HG03097 (cell line): ENCODE data around the gene F11.
"Not testable (repeated sequence)": the region's sequence is repeated elsewhere in the genome, so short reads cannot be mapped to it uniquely, and the experiment has no call there.

ENCODE experiments used
- ATAC-seq: cut with Tn5 transposase; IDR thresholded peaks from one replicate; pipeline ENCODE4 v1.9.1; 2021; ENCODE audit not compliant: unreplicated experiment, low FRiP score

F11 gene

DNA sequence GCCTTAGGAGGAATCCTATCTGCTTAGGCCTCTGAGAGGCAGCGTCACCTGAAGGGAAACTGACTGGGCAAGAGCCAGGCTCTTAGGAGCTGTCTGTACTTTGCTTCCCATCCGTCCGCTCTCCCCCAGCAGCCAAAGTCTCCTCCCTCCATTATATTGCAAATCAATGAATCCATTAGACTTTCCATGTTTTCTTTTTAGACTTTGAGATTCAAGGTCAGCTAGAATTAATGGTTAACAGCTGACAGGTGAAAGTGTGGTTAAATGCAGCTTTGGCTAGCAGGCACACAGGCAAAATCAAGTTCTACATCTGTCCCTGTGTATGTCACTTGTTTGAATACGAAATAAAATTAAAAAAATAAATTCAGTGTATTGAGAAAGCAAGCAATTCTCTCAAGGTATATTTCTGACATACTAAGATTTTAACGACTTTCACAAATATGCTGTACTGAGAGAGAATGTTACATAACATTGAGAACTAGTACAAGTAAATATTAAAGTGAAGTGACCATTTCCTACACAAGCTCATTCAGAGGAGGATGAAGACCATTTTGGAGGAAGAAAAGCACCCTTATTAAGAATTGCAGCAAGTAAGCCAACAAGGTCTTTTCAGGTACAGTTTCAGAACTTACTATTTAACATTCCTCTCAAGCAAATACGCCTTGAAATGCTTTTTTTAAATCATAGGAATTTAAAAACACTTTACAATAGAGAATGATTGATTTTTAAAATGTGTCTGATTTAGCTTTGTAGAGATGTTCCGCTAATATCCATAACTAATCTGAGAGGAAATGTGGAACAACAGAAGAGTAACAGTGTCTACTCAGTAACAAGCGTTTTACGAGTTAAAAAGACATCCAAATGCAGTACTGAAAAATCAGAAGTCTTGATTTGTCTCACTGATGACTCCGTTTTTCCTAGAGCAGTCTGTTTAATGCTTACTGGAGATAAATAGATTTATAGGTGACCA lies at the start of gene F11:
Gene F11 (plus strand): TSS at position 507 of the 970 bp plus-strand sequence. CDS start 948 bp downstream, outside the sequence.
- ATAC-seq, result no peak

GRCh38 chr4:186216465-186217024 lies 49.4 kb upstream of the F11 start:
- no peak for ATAC-seq

DNA sequence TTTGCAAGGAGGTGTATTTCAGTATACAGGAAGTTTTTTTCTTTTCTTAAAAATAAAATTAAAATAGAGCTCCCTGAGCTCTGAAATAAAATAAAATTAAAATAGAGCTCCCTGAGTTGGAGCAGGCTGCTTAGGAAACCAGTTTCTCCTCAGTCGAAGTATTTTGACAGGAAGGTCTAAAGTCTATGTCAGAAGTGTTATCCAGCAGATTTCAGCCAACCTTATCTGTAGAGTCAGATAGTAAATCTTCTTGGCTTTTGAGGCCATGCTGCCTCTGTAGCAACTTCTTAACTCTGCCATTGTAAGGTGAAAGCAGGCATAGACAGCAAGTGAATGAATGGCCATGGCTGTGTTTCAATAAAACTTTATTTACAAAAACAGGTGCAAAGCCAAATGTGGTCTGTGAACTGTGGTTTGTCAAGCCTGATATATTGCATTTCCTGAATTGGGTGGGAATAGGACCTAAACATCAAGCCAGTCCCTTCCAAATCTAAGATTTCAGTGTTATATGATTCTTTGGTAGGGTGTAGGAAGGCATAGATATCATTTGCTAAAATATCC lies 48.2 kb upstream of the F11 start:
- ATAC-seq, result no peak

DNA sequence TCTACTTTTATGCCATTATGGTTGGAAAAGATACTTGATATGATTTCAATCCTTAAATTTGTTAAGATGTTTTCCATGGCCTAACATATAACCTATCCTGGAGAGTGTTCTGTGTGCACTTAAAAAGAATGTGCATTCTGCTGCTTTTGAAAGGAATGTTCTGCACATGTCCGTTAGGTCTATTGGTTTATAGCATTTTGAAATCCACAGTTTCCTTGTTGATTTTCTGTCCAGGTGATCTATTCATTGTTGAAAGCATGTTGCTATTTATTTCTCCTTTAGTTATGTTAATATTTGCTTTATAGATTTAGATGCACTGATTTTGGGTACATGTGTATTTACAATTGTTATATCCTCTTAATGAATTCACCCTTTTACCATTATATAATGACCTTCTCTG lies 44.4 kb upstream of the F11 start:
- ATAC-seq, result no peak

- ATAC-seq, result no peak
These were observed 40.1 kb upstream of the F11 start for GRCh38 chr4:186225848-186226247.

GRCh38 chr4:186226521-186227189 lies 39.3 kb upstream of the F11 start:
- no peak for ATAC-seq

GRCh38 chr4:186227221-186227620 lies 38.8 kb upstream of the F11 start, which contains the start of gene KLKB1:
KLKB1 (plus strand) TSS chr4:186227507; CDS start chr4:186228196, 689 bp downstream.
- no peak for ATAC-seq

GRCh38 chr4:186227744-186228513 lies 38.1 kb upstream of the F11 start:
- ATAC-seq, result no peak

- no peak for ATAC-seq
These were observed 37.5 kb upstream of the F11 start for GRCh38 chr4:186228514-186228894.

DNA sequence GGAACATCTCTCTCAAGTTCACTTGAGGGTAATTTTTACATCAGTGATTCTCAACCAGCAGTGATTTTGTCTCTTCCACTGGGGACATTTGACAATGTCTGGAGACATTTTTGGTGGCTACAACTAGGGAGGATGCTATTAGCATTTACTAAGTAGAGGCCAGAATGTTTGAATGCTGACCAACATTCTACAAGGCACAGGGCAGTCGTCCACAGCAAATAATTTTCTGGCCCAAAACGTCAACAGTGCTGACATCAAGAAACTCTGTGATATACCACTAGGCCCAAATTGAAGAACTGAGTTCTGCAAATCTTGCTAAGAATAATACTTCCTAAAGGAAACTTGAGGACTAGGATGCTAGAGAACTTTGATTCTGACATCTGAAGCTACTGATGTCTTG lies 31.6 kb upstream of the F11 start:
- ATAC-seq, result no peak

DNA sequence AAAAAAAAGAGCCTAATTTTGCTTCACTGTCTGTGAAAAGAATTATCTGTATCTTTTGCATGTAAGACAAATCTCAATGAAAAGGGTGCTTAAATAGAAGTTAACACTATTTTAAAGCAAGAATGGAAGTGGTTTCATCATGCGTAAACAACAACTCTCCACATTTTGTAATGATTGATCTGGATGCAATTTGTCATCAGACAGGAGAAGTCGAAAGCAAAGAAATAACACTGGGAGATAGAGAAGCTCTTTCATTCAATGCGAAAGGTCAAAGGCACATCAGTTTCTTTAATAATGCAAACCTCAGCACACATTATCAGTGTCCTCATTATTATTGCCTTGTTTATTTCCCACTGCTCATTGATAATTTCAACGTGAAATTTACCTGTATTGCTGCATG lies 29.9 kb upstream of the F11 start:
- ATAC-seq, result no peak

GRCh38 chr4:186240452-186240847 lies 25.5 kb upstream of the F11 start:
- ATAC-seq, result no peak

DNA sequence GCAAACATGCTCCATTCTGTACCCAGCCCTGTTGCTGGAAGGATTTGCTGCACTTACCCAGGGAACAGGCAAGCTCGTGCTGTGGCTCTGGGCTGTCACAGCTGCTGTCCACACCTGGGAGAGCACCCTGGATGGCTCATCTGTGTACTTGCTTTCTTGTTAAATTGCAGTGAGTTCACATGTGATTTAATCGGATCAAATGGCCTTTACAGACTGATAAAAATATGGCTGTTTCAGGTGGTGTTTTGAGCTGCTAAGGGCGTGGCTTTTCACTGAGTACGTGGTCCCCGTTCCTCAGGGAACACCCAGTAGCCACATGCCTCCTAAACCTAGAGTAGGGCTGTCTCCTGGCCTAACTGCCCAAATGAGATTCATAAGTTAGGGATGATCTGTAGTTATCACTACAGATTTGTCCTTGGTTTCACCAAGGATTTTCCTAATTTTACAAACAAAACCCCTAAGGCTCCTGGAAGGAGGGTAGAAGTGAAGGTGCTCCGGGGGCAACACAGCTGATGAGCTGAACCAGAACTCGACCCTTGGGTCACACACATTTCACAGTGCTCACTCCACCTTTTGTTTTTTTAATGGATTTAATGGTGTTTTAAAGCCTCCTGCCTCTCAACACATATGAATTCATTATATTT lies 25.0 kb upstream of the F11 start:
- ATAC-seq, result no peak

GRCh38 chr4:186241616-186242015 lies 24.4 kb upstream of the F11 start:
- ATAC-seq, result no peak

- ATAC-seq, result not testable (repeated sequence)
These were observed 24.0 kb upstream of the F11 start for GRCh38 chr4:186242031-186242430.

DNA sequence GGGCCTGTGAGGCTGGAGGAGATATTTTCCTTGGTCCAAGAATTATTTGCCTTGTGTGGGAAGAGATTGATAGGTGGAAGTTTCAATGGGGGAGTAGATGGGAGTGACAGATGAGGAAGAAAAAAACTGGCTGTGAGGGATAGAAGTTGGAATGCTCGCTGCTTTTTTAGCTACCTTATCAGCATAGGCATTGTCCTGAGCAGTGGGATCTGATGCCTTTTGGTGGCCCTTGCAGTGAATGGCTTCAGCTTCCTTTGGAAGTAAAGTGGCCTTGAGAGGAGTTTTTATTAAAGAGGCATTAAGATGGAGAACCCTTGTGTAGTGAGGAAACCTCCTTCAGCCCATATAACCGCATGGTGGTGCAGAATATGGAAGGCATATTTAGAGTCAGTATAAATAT lies 22.7 kb upstream of the F11 start:
- ATAC-seq, result no peak

DNA sequence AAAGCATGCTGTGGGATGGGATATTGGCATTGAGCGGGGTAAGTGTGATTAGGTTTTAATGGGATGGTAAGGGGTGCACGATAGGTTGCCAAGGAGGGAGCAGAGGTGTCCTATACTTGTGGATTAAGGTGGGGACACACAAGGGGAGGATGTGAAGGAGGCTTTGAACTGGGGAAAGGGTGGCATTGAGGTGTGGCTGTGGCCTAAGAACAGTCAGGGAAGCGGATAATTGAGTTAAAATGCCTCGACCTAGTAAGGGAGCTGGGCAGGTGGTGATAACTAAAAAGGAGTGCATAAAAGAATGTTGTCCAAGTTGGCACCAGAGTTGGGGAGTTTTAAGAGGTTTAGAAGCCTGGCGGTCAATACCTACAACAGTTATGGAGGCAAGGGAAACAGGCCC lies 21.2 kb upstream of the F11 start:
- ATAC-seq, result no peak

DNA sequence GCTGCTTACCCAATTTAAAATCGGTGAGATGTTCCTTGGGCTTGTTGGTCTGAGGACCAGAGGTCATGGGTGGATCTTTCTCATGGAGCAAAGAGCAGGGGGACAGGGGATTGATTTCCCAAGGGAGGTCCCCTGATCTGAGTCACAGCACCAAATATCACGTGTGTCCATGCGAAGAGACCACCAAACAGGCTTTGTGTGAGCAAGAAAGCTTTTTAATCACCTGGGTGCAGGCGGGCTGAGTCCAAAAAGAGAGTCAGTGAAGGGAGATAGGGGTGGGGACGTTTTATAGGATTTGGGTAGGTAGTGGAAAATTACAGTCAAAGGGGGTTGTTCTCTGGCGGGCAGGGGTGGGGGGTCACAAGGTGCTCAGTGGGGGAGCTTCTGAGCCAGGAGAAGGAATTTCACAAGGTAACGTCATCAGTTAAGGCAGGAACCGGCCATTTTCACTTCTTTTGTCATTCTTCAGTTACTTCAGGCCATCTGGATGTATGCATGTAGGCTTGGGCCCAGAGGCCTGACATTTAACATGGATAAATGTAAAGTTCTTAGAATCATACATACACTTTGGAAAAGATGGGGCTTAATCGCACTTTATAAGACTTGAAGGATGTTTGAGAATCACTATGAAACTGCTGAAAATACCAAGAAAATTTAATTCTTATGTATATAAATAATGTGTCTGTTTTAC lies 18.8 kb upstream of the F11 start:
- not testable (repeated sequence) for ATAC-seq

DNA sequence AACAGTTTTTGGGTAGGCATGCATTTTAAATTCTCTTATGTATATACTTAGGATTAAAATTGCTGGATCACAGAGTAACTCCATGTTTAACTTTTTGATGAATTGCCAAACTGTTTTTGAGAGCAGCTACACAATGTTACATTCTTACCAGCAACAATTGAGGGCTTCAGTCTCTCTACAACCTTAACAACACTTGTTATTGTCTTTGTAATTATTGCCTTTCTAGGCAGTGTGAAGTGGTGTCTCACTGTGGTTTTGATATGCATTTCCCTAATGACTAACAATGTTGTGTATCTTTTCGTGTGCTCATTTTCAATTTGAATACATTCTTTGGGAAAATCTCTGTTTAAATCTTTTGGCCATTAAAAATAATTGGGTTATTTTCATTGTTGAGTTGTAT lies 17.3 kb upstream of the F11 start:
- no peak for ATAC-seq
